ENCODE measurements around the gene RING1. TPM values are rescaled to one million over a fixed set of nuclear protein-coding genes. Genes with fewer than 3 reads are reported as not detected.

RING1 gene
- total RNA-seq, 1 experiment from 2014 or later = 44.9 TPM

GRCh38 chr6:33192105-33192646 is 16.1 kb upstream of the RING1 start, which contains the start of gene COL11A2:
Gene COL11A2, minus strand, starts transcription at chr6:33192467. Its CDS starts 227 bp downstream, at chr6:33192240.
- DNase-seq (ENCODE audit: low read depth) = no peak

GRCh38 chr6:33192671-33193602 is 15.4 kb upstream of the RING1 start:
- DNase-seq (ENCODE audit: low read depth) = peak; percentile 39

- no peak for DNase-seq (ENCODE audit: low read depth)
Measured at GRCh38 chr6:33193619-33194018, 14.7 kb upstream of the RING1 start.

- DNase-seq (ENCODE audit: low read depth) = no peak
Measured at GRCh38 chr6:33194431-33194979, 13.8 kb upstream of the RING1 start.

- DNase-seq (ENCODE audit: low read depth) = no peak
Measured at GRCh38 chr6:33195304-33196165, 12.8 kb upstream of the RING1 start.

- peak; percentile 60 for DNase-seq (ENCODE audit: low read depth)
Measured at GRCh38 chr6:33197431-33198048, 10.8 kb upstream of the RING1 start.

- DNase-seq (ENCODE audit: low read depth) = no peak
Measured at GRCh38 chr6:33198159-33198852, 10.0 kb upstream of the RING1 start.

GRCh38 chr6:33198853-33199436 is 9.4 kb upstream of the RING1 start:
- no peak for DNase-seq (ENCODE audit: low read depth)

- peak; percentile 81 for DNase-seq (ENCODE audit: low read depth)
Measured at GRCh38 chr6:33199687-33200218, 8.5 kb upstream of the RING1 start.

GRCh38 chr6:33200219-33201146 is 7.8 kb upstream of the RING1 start, which contains the start of the genes RXRB and SLC39A7:
Gene RXRB, minus strand, starts transcription at chr6:33200665. Its CDS starts 189 bp downstream, at chr6:33200476.
Gene SLC39A7, plus strand, starts transcription at chr6:33200867. Its CDS starts 379 bp downstream, at chr6:33201246.
- peak; percentile 100 for DNase-seq (ENCODE audit: low read depth)

- DNase-seq (ENCODE audit: low read depth) = no peak
Measured at GRCh38 chr6:33201147-33201545, 7.2 kb upstream of the RING1 start.

- DNase-seq (ENCODE audit: low read depth) = no peak
Measured at GRCh38 chr6:33201935-33202334, 6.4 kb upstream of the RING1 start.

- DNase-seq (ENCODE audit: low read depth) = no peak
Measured at GRCh38 chr6:33202799-33203198, 5.5 kb upstream of the RING1 start.

- DNase-seq (ENCODE audit: low read depth) = no peak
Measured at GRCh38 chr6:33203443-33204164, 4.7 kb upstream of the RING1 start.

- DNase-seq (ENCODE audit: low read depth) = no peak
Measured at GRCh38 chr6:33204165-33204414, 4.2 kb upstream of the RING1 start.

- peak; percentile 96 for DNase-seq (ENCODE audit: low read depth)
Measured at GRCh38 chr6:33204415-33205190, 3.7 kb upstream of the RING1 start, which contains the start of gene HSD17B8. Gene HSD17B8, plus strand, starts transcription at chr6:33204655. Its CDS starts 14 bp downstream, at chr6:33204669.

Data from Daoy (cell line).